GM12878 (cell line): Measurements from ENCODE around the gene CD69. TPM values are rescaled to one million over a fixed set of nuclear protein-coding genes. Genes with fewer than 3 reads are reported as not detected.

ENCODE experiments used
- EGR1 ChIP-seq, 2 experiments: IDR thresholded peaks; 1 replicate in 1 of 2; 2 replicates in 1 of 2; pipeline ENCODE4 v1.6.1; 2011 to 2012; ENCODE audit warnings: low read depth in 2 of 2, low read length in 2 of 2, borderline replicate concordance in 1 of 2, mild to moderate bottlenecking in 1 of 2, moderate library complexity in 1 of 2
- EP300 ChIP-seq, 2 experiments: fragments of 150-350 bp in 1 of 2; IDR thresholded peaks; 2 replicates each; pipeline ENCODE4 v1.6.1; 2011 to 2012; ENCODE audit warnings: low read depth in 2 of 2, low read length in 2 of 2, borderline replicate concordance in 1 of 2, improper control_type of control experiment in 1 of 2, inconsistent platforms in 1 of 2; ENCODE audit not compliant: control insufficient read depth in 1 of 2
- FOS ChIP-seq: IDR thresholded peaks from 3 replicates; pipeline ENCODE4 v1.6.1; 2011; ENCODE audit warnings: borderline replicate concordance; ENCODE audit not compliant: insufficient read length; ENCODE audit errors: extremely low read depth
- HCFC1 ChIP-seq: fragments of 150-350 bp; IDR thresholded peaks from 2 replicates; pipeline ENCODE4 v1.6.1; 2014; ENCODE audit warnings: low read length
- KDM1A ChIP-seq: fragments of 200-600 bp; sonication (generic); IDR thresholded peaks from 2 replicates; pipeline ENCODE4 v1.6.1; 2016; ENCODE audit warnings: borderline replicate concordance
- MTA3 ChIP-seq: IDR thresholded peaks from 2 replicates; pipeline ENCODE4 v1.6.1; 2012; ENCODE audit warnings: low read length, inconsistent platforms, borderline replicate concordance
- MYC ChIP-seq: IDR thresholded peaks from 2 replicates; pipeline ENCODE4 v1.6.1; 2011; ENCODE audit warnings: mild to moderate bottlenecking, low read length, moderate library complexity, inconsistent platforms; ENCODE audit not compliant: insufficient read depth, insufficient replicate concordance, insufficient read length, severe bottlenecking
- PML ChIP-seq: IDR thresholded peaks from 2 replicates; pipeline ENCODE4 v1.6.1; 2012; ENCODE audit warnings: low read length, inconsistent platforms
- SIX5 ChIP-seq: IDR thresholded peaks from 2 replicates; pipeline ENCODE4 v1.6.1; 2011; ENCODE audit warnings: mild to moderate bottlenecking, low read depth, low read length, moderate library complexity; ENCODE audit not compliant: severe bottlenecking
- SREBF2 ChIP-seq: IDR thresholded peaks from 2 replicates; pipeline ENCODE4 v1.6.1; 2012; ENCODE audit warnings: mild to moderate bottlenecking, low read length
- ZNF207 ChIP-seq: fragments of 450-650 bp; IDR thresholded peaks from 2 replicates; pipeline ENCODE4 v1.6.1; 2014; ENCODE audit warnings: antibody characterized with exemption, mild to moderate bottlenecking, borderline replicate concordance
- polyA plus RNA-seq, 11 experiments: library from polyadenylated mRNA; depleted of rRNA in 4 of 11; unstranded in 6 of 11; stranded (reverse) in 5 of 11; fragments of >200 nt; fragmentation: Nextera tagmentation in 4 of 11; fragmentation: Illumina TruSeq in 1 of 11; extraction: Ambion mirVana in 4 of 11; extraction: Trizol in 1 of 11; gene quantifications; 1 replicate in 1 of 11; 2 replicates in 10 of 11; pipeline versions ENCODE4 v1.2.1 to v1.2.3, GENCODE V29; 2011 to 2016; ENCODE audit warnings: inconsistent platforms in 2 of 11, missing spikeins in 2 of 11, low read depth in 1 of 11
- total RNA-seq, 4 experiments: library from RNA; depleted of rRNA in 3 of 4; stranded (reverse); fragments of >200 nt in 3 of 4; fragmentation: Illumina TruSeq in 1 of 4; extraction: Trizol in 1 of 4; gene quantifications; 2 replicates each; pipeline versions ENCODE4 v1.2.1 to v1.2.3, GENCODE V29; 2013 to 2021
- TF ChIP-seq, protein P1 (sequence below): IDR thresholded peaks from 2 replicates; pipeline ENCODE4 v1.6.1; 2011; ENCODE audit warnings: borderline replicate concordance, low read depth, mild to moderate bottlenecking, moderate library complexity, mixed read lengths, low read length; ENCODE audit not compliant: insufficient read depth; ENCODE audit errors: extremely low read length
- TF ChIP-seq, protein P2 (sequence below): fragments of 450-650 bp; IDR thresholded peaks from 2 replicates; pipeline ENCODE4 v1.6.1; 2018; ENCODE audit warnings: mild to moderate bottlenecking, low read depth, moderate library complexity; ENCODE audit not compliant: partially characterized antibody
- TF ChIP-seq, protein P3 (sequence below): fragments of 450-650 bp; IDR thresholded peaks from 2 replicates; pipeline ENCODE4 v1.6.1; 2017; ENCODE audit warnings: borderline replicate concordance
- TF ChIP-seq, protein P4 (sequence below): fragments of 450-650 bp; IDR thresholded peaks from 2 replicates; pipeline ENCODE4 v1.6.1; 2014; ENCODE audit warnings: mild to moderate bottlenecking
- TF ChIP-seq, protein P5 (sequence below): IDR thresholded peaks from 2 replicates; pipeline ENCODE4 v1.6.1; 2012; ENCODE audit warnings: mild to moderate bottlenecking, low read depth, low read length

CD69 gene
- total and polyA plus RNA-seq, 10 of the 15 experiments (the other 5 are each of a cell fraction or from before 2014, with no cell fraction given), result 7.3 to 156 (median 15.0) TPM

DNA sequence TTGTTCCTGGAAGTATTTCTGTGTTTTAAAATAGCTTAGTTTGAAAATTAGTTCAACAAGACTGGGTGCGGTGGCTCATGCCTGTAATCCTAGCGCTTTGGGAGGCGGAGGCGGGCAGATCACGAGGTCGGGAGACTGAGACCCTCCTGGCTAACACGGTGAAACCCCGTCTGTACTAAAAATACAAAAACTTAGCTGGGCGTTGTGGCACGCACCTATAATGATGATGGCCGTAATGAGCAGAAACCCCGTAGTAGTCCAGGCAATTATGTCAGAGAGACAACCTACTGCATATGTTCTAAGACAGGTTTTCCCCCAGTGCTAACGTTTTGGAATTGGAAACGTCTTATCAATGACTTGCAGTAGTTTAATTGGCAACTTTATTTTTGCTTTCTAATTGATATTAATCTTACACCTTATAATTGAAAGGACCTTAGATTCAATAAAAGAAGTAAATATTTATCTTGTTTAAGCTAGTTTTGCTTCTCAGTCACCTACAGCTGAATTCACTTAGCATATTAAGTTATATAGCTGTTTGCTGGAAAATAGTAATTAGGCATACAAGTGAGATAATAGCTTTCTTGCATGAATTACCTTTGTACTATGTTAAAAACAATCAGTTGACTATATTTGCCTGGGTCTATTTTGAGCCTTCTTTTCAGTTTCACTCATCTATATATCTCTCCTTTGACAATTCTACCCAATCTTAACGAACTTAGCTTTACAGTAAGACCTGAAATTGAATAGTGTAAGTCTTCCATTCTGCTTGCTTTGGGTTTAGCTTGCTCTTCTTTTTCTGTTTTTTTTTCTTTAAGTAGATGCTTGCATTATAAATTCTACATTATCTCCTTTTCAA is 43.4 kb downstream of the CD69 start (continued):
- TF ChIP-seq, protein P1, sequence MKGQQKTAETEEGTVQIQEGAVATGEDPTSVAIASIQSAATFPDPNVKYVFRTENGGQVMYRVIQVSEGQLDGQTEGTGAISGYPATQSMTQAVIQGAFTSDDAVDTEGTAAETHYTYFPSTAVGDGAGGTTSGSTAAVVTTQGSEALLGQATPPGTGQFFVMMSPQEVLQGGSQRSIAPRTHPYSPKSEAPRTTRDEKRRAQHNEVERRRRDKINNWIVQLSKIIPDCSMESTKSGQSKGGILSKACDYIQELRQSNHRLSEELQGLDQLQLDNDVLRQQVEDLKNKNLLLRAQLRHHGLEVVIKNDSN, result no peak
- TF ChIP-seq EP300 (IDR thresholded peaks at IDR 0.05; ENCODE audit: borderline replicate concordance in 1 of 2, control insufficient read depth in 1 of 2, low read depth in 2 of 2, low read length in 2 of 2) (peak in 1 of 2 experiments; percentile 24; a peak in 1 of 4 replicates), MYC (no peak), FOS (no peak), EGR1 (IDR thresholded peaks at IDR 0.05; ENCODE audit: borderline replicate concordance in 1 of 2, low read depth in 2 of 2, low read length in 2 of 2) (no peak), MTA3 (no peak), KDM1A (no peak), HCFC1 (no peak), PML (peak; percentile 65), SIX5 (no peak), SREBF2 (no peak), ZNF207 (no peak)
- TF ChIP-seq, protein P2, sequence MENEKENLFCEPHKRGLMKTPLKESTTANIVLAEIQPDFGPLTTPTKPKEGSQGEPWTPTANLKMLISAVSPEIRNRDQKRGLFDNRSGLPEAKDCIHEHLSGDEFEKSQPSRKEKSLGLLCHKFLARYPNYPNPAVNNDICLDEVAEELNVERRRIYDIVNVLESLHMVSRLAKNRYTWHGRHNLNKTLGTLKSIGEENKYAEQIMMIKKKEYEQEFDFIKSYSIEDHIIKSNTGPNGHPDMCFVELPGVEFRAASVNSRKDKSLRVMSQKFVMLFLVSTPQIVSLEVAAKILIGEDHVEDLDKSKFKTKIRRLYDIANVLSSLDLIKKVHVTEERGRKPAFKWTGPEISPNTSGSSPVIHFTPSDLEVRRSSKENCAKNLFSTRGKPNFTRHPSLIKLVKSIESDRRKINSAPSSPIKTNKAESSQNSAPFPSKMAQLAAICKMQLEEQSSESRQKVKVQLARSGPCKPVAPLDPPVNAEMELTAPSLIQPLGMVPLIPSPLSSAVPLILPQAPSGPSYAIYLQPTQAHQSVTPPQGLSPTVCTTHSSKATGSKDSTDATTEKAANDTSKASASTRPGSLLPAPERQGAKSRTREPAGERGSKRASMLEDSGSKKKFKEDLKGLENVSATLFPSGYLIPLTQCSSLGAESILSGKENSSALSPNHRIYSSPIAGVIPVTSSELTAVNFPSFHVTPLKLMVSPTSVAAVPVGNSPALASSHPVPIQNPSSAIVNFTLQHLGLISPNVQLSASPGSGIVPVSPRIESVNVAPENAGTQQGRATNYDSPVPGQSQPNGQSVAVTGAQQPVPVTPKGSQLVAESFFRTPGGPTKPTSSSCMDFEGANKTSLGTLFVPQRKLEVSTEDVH, result no peak
- TF ChIP-seq, protein P3, sequence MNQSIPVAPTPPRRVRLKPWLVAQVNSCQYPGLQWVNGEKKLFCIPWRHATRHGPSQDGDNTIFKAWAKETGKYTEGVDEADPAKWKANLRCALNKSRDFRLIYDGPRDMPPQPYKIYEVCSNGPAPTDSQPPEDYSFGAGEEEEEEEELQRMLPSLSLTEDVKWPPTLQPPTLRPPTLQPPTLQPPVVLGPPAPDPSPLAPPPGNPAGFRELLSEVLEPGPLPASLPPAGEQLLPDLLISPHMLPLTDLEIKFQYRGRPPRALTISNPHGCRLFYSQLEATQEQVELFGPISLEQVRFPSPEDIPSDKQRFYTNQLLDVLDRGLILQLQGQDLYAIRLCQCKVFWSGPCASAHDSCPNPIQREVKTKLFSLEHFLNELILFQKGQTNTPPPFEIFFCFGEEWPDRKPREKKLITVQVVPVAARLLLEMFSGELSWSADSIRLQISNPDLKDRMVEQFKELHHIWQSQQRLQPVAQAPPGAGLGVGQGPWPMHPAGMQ, result no peak
- TF ChIP-seq, protein P4, sequence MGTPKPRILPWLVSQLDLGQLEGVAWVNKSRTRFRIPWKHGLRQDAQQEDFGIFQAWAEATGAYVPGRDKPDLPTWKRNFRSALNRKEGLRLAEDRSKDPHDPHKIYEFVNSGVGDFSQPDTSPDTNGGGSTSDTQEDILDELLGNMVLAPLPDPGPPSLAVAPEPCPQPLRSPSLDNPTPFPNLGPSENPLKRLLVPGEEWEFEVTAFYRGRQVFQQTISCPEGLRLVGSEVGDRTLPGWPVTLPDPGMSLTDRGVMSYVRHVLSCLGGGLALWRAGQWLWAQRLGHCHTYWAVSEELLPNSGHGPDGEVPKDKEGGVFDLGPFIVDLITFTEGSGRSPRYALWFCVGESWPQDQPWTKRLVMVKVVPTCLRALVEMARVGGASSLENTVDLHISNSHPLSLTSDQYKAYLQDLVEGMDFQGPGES, result no peak
- TF ChIP-seq, protein P5, sequence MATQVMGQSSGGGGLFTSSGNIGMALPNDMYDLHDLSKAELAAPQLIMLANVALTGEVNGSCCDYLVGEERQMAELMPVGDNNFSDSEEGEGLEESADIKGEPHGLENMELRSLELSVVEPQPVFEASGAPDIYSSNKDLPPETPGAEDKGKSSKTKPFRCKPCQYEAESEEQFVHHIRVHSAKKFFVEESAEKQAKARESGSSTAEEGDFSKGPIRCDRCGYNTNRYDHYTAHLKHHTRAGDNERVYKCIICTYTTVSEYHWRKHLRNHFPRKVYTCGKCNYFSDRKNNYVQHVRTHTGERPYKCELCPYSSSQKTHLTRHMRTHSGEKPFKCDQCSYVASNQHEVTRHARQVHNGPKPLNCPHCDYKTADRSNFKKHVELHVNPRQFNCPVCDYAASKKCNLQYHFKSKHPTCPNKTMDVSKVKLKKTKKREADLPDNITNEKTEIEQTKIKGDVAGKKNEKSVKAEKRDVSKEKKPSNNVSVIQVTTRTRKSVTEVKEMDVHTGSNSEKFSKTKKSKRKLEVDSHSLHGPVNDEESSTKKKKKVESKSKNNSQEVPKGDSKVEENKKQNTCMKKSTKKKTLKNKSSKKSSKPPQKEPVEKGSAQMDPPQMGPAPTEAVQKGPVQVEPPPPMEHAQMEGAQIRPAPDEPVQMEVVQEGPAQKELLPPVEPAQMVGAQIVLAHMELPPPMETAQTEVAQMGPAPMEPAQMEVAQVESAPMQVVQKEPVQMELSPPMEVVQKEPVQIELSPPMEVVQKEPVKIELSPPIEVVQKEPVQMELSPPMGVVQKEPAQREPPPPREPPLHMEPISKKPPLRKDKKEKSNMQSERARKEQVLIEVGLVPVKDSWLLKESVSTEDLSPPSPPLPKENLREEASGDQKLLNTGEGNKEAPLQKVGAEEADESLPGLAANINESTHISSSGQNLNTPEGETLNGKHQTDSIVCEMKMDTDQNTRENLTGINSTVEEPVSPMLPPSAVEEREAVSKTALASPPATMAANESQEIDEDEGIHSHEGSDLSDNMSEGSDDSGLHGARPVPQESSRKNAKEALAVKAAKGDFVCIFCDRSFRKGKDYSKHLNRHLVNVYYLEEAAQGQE, result no peak
